H1 (cell line): ENCODE measurements around the gene RELA. TPM values are rescaled to one million over a fixed set of nuclear protein-coding genes. Genes with fewer than 3 reads are reported as not detected.

Experiments
- CTCF ChIA-PET: fragments of 300-600 bp; sonication (Branson Sonifier 250); formaldehyde crosslinking; loops from one replicate; lab custom pipeline; 2021; ENCODE audit not compliant: partially characterized antibody; lab: Charles Lee
- POLR2A ChIA-PET: fragments of 300-600 bp; sonication (Branson Sonifier 250); formaldehyde crosslinking; loops from one replicate; lab custom pipeline; 2021; ENCODE audit warnings: inconsistent platforms; ENCODE audit not compliant: partially characterized antibody; lab: Charles Lee
- DNase-seq, 2 experiments: peaks; one replicate each; pipeline versions ENCODE4 v3.0.0 to v3.0.0-alpha.2; 2010 to 2022; ENCODE audit warnings: low spot score in 2 of 2, low read depth in 1 of 2, mixed read lengths in 1 of 2
- FAIRE-seq: peaks from 2 replicates; lab custom pipeline; 2011; peaks lifted over from hg19 to GRCh38; lab: Jason Lieb, UNC
- H2AFZ ChIP-seq: 2 replicates; pipeline ENCODE4 v1.8.1; 2012; ENCODE audit warnings: low read length, inconsistent platforms
- H2AK5ac ChIP-seq: 2 replicates; pipeline ENCODE4 v1.6.1; 2013; ENCODE audit warnings: low read depth, low read length
- H2BK120ac ChIP-seq: replicated peaks from 2 replicates; pipeline ENCODE3; 2013; ENCODE audit warnings: low read depth, low read length, inconsistent platforms
- H2BK12ac ChIP-seq: 2 replicates; pipeline ENCODE4 v1.6.1; 2013; ENCODE audit warnings: low read depth, low read length
- H2BK15ac ChIP-seq: 2 replicates; pipeline ENCODE4 v1.6.1; 2013; ENCODE audit warnings: low read length
- H2BK20ac ChIP-seq: 2 replicates; pipeline ENCODE4 v1.6.1; 2013; ENCODE audit warnings: low read length
- H2BK5ac ChIP-seq: 2 replicates; pipeline ENCODE4 v1.6.1; 2013; ENCODE audit warnings: low read depth, low read length
- H3K14ac ChIP-seq: 2 replicates; pipeline ENCODE4 v1.6.1; 2013; ENCODE audit warnings: inconsistent platforms; ENCODE audit not compliant: insufficient read length
- H3K18ac ChIP-seq: 2 replicates; pipeline ENCODE4 v1.6.1; 2013; ENCODE audit warnings: low read length; ENCODE audit errors: extremely low read depth
- H3K23ac ChIP-seq: 2 replicates; pipeline ENCODE4 v1.6.1; 2013; ENCODE audit warnings: inconsistent platforms; ENCODE audit not compliant: insufficient read length
- H3K23me2 ChIP-seq: 2 replicates; pipeline ENCODE4 v1.6.1; 2013; ENCODE audit warnings: low read depth, low read length
- H3K27ac ChIP-seq: 2 replicates; pipeline ENCODE4 v1.6.1; 2011; ENCODE audit warnings: low read depth, low read length, inconsistent platforms
- H3K27me3 ChIP-seq, 4 experiments: replicated peaks in 1 of 4; 1 replicate in 1 of 4; 2 replicates in 3 of 4; pipeline versions ENCODE4 v1.6.1 to v1.8.1; 2011 to 2013; ENCODE audit warnings: low read length in 3 of 4, mild to moderate bottlenecking in 3 of 4, inconsistent platforms in 2 of 4, mixed read lengths in 2 of 4, moderate library complexity in 1 of 4; ENCODE audit not compliant: control insufficient read depth in 3 of 4, insufficient read depth in 3 of 4; ENCODE audit errors: extremely low read depth in 1 of 4
- H3K36me3 ChIP-seq, 4 experiments: 2 replicates each; pipeline versions ENCODE4 v1.6.1 to v1.8.1; 2011 to 2013; ENCODE audit warnings: mild to moderate bottlenecking in 4 of 4, low read length in 3 of 4, moderate library complexity in 2 of 4, control low read depth in 1 of 4, inconsistent platforms in 1 of 4; ENCODE audit not compliant: insufficient read depth in 4 of 4, control insufficient read depth in 2 of 4
- H3K4ac ChIP-seq: replicated peaks from 2 replicates; pipeline ENCODE3; 2013; ENCODE audit warnings: low read length, low read depth, mixed read lengths, inconsistent platforms; ENCODE audit not compliant: insufficient read length
- H3K4me1 ChIP-seq, 4 experiments: replicated peaks in 1 of 4; 1 replicate in 1 of 4; 2 replicates in 3 of 4; pipeline versions ENCODE4 v1.6.1 to v1.8.1; 2011 to 2013; ENCODE audit warnings: low read length in 3 of 4, inconsistent platforms in 2 of 4, mixed read lengths in 1 of 4; ENCODE audit not compliant: insufficient read depth in 4 of 4, control insufficient read depth in 3 of 4
- H3K4me2 ChIP-seq, 2 experiments: 2 replicates each; pipeline versions ENCODE4 v1.6.1 to v1.8.1; 2011 to 2013; ENCODE audit warnings: low read depth in 2 of 2, low read length in 2 of 2, control low read depth in 1 of 2, inconsistent platforms in 1 of 2, mild to moderate bottlenecking in 1 of 2; ENCODE audit not compliant: insufficient read depth in 1 of 2
- H3K4me3 ChIP-seq, 4 experiments: fragments of 200-600, 300-600 bp in 1 of 4; sonication (generic), shearing (Covaris generic), sonication (Bioruptor Twin) in 1 of 4; 2 replicates each; pipeline versions ENCODE4 v1.5.1 to v1.8.1; 2011 to 2016; ENCODE audit warnings: low read length in 4 of 4, low read depth in 3 of 4, control low read depth in 2 of 4, inconsistent platforms in 2 of 4, mild to moderate bottlenecking in 2 of 4, mixed read lengths in 1 of 4, moderate library complexity in 1 of 4; ENCODE audit not compliant: insufficient read depth in 2 of 4; ENCODE audit errors: extremely low read depth in 1 of 4
- H3K56ac ChIP-seq: replicated peaks from 2 replicates; pipeline ENCODE3; 2013; ENCODE audit warnings: low read depth, mild to moderate bottlenecking, mixed read lengths, low read length, inconsistent platforms; ENCODE audit not compliant: insufficient read length
- H3K79me1 ChIP-seq: 2 replicates; pipeline ENCODE4 v1.6.1; 2013; ENCODE audit warnings: low read depth, low read length, control low read depth
- H3K79me2 ChIP-seq, 2 experiments: 2 replicates each; pipeline versions ENCODE4 v1.6.1 to v1.8.1; 2012 to 2013; ENCODE audit warnings: low read length in 2 of 2, mild to moderate bottlenecking in 2 of 2, inconsistent platforms in 1 of 2; ENCODE audit not compliant: insufficient read depth in 2 of 2, control insufficient read depth in 1 of 2
- H3K9ac ChIP-seq, 4 experiments: replicated peaks in 1 of 4; 1 replicate in 1 of 4; 2 replicates in 3 of 4; pipeline versions ENCODE4 v1.6.1 to v1.8.1; 2011 to 2013; ENCODE audit warnings: low read depth in 3 of 4, low read length in 3 of 4, control low read depth in 2 of 4, mild to moderate bottlenecking in 2 of 4, moderate library complexity in 2 of 4, inconsistent platforms in 1 of 4; ENCODE audit errors: extremely low read depth in 1 of 4
- H3K9me3 ChIP-seq, 2 experiments: 2 replicates each; pipeline versions ENCODE4 v1.6.1 to v1.8.1; 2012 to 2013; ENCODE audit warnings: mild to moderate bottlenecking in 2 of 2, moderate library complexity in 2 of 2, control low read depth in 1 of 2, inconsistent platforms in 1 of 2, low read depth in 1 of 2, low read length in 1 of 2, mixed read lengths in 1 of 2; ENCODE audit not compliant: insufficient read depth in 2 of 2
- H4K20me1 ChIP-seq, 2 experiments: replicated peaks in 1 of 2; 2 replicates each; pipeline versions ENCODE3 to v1.8.1; 2011 to 2013; ENCODE audit warnings: inconsistent platforms in 2 of 2, low read length in 2 of 2, mild to moderate bottlenecking in 1 of 2; ENCODE audit not compliant: insufficient read depth in 2 of 2, control insufficient read depth in 1 of 2
- H4K5ac ChIP-seq: 2 replicates; pipeline ENCODE4 v1.6.1; 2013; ENCODE audit warnings: low read length, low read depth, mixed read lengths, inconsistent platforms; ENCODE audit not compliant: insufficient read length
- H4K8ac ChIP-seq: 2 replicates; pipeline ENCODE4 v1.8.0; 2013; ENCODE audit warnings: mild to moderate bottlenecking, moderate library complexity, low read length, inconsistent platforms; ENCODE audit not compliant: insufficient read depth; ENCODE audit errors: extremely low read depth
- H4K91ac ChIP-seq: replicated peaks from 2 replicates; pipeline ENCODE3; 2013; ENCODE audit warnings: low read length, mixed read lengths, inconsistent platforms; ENCODE audit not compliant: insufficient read length
- EGR1 ChIP-seq: IDR thresholded peaks from 2 replicates; pipeline ENCODE4 v1.6.1; 2011; ENCODE audit warnings: low read depth, low read length, borderline replicate concordance
- SRF ChIP-seq: IDR thresholded peaks from 2 replicates; pipeline ENCODE4 v1.6.1; 2011; ENCODE audit warnings: mild to moderate bottlenecking, low read depth, low read length, moderate library complexity
- WGBS, 2 experiments: shearing (Covaris generic) in 1 of 2; methylation state at CpG; one replicate each; pipeline versions ENCODE4 v1.1.6 to v1.1.7; 2013 to 2015; ENCODE audit warnings: low lambda C conversion rate in 2 of 2, mixed read lengths in 2 of 2, inconsistent platforms in 1 of 2, low coverage in 1 of 2, missing lambda C conversion rate in 1 of 2; ENCODE audit not compliant: insufficient replicate concordance in 2 of 2, insufficient coverage in 1 of 2, insufficient read length in 1 of 2; ENCODE audit errors: extremely low coverage in 1 of 2, missing lambda C conversion rate in 1 of 2; 5-methylcytosine and 5-hydroxymethylcytosine counted together
- polyA plus RNA-seq, 7 experiments: library from polyadenylated mRNA; depleted of rRNA in 3 of 7; stranded (reverse) in 5 of 7; unstranded in 2 of 7; fragments of >200 nt in 5 of 7; fragments of 200-250 nt in 2 of 7; gene quantifications; 1 replicate in 5 of 7; 2 replicates in 1 of 7; 4 replicates in 1 of 7; pipeline versions ENCODE4 v1.2.1 to v1.2.3, GENCODE V29; 2011 to 2013; ENCODE audit warnings: missing spikeins in 2 of 7, mixed read lengths in 2 of 7
- total RNA-seq: library from RNA; stranded (reverse); fragmentation: NEBNext Ultra II Directional; extraction: Animal tissue kit (Norgen Biotek cat#: 25700); gene quantifications from 2 replicates; pipeline ENCODE4 v1.2.1, GENCODE V29; 2021

The RELA gene
- total and polyA plus RNA-seq, 2 of the 8 experiments (the other 6 are each of a cell fraction or from before 2014, with no cell fraction given), result 21.9 to 27.5 TPM

DNA sequence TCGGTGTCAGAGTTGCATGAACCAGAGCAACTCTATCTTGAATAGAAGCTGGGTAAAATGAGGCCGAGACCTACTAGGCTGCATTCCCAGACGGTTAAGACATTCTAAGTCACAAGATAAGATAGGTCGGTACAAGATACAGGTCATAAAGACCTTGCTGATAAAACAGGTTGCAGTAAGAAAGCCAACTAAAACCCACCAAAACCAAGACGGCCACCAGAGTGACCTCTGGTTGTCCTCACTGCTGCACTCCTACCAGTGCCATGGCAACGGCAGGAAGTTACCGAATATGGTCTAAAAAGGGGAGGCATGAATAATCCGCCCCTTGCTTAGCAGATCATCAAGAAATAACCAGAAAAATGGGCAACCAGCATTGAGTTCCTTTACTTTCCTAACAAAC lies 46.9 kb upstream of the RELA start:
- no peak overlapping the region for H2AK5ac ChIP-seq
- H3K56ac ChIP-seq, result no peak overlapping the region
- no peaks in the 10 kb centered on the region for H3K79me1 ChIP-seq
- H3K23ac ChIP-seq, result no peak overlapping the region
- no peak overlapping the region for H3K27ac ChIP-seq
- FAIRE-seq (no peak), DNase-seq (no peak)
- TF ChIP-seq SRF (peak; percentile 71; the same call in 1 of the 2 replicates), EGR1 (no peak)
- ChIA-PET CTCF (interaction anchor here (0.7 to 1.3 kb wide), 3 partner anchors 59 to 183 kb away, joined by 3 read pairs; no protein-coding TSS in a partner anchor), POLR2A (interaction anchor here (0.6 to 1.0 kb wide), 3 partner anchors 70 to 809 kb away, joined by 3 to 4 read pairs (median 3); partner anchors contain the start of gene MUS81)
- no peak overlapping the region for H3K4me2 ChIP-seq
- H3K18ac ChIP-seq, result no peak overlapping the region
- H3K36me3 ChIP-seq, result peaks cover 5 to 9% (median 6%) of the 10 kb centered on the region in 4 experiments
- no peaks in the 10 kb centered on the region for H3K27me3 ChIP-seq
- no peak overlapping the region for H2BK15ac ChIP-seq
- no peak overlapping the region for H3K9ac ChIP-seq
- no peak overlapping the region for H2BK20ac ChIP-seq
- H2BK12ac ChIP-seq, result no peak overlapping the region
- H3K4ac ChIP-seq, result no peak overlapping the region
- peaks cover 0 to 6% of the 10 kb centered on the region in 2 experiments for H4K20me1 ChIP-seq
- H3K23me2 ChIP-seq, result peaks cover 3% of the 10 kb centered on the region; the same call in 1 of the 2 replicates
- no peak overlapping the region for H3K4me3 ChIP-seq
- H3K79me2 ChIP-seq, result no peaks in the 10 kb centered on the region
- H4K5ac ChIP-seq, result no peak overlapping the region
- H3K4me1 ChIP-seq, result peaks cover 0 to 2% (median 2%) of the 10 kb centered on the region in 4 experiments; a peak in 1 of 7 replicates
- WGBS, 2 experiments, result 83% methylated on average over 8 of the region's 8 CpGs; no CpG with 5 or more reads in 1 of the 2 experiments
- no peak overlapping the region for H2AFZ ChIP-seq
- no peak overlapping the region for H4K91ac ChIP-seq
- H4K8ac ChIP-seq, result no peak overlapping the region
- H3K9me3 ChIP-seq, result 0 out of 4 replicates have a peak, but pooled peaks cover 0 to 2% of the 10 kb centered on the region in 2 experiments
- H2BK5ac ChIP-seq, result no peak overlapping the region
- no peak overlapping the region for H2BK120ac ChIP-seq
- no peak overlapping the region for H3K14ac ChIP-seq
